ENCODE results near the gene SATB1. TPM values are rescaled to one million over a fixed set of nuclear protein-coding genes. Genes with fewer than 3 reads are reported as not detected.

The SATB1 gene
- total RNA-seq, 1 donor from 2014 or later: 46.1 TPM

DNA sequence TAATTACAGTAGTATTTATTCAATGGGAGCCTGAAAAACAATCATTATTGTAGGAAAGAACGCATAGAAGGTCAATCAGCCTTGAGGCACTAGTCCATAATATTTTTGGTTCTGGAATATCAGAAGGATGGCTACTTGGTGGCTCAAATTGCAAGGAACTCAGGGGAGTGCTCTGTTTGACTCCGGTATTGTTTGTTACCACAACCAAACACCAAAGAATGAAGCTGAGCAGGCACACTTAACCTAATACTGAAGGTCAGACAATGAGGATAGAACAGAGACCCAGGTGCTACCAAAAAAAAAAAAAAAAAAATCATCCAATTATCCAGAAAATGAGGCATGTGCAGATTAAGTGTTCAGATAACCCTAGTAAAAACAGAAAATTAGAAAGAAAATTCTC lies 11.1 kb upstream of the SATB1 start:
- ATAC-seq (no peak), DNase-seq (no peak)
- intact Hi-C loops (cut with micrococcal nuclease): no loop called here

GRCh38 chr3:18434711-18435110 lies 9.6 kb upstream of the SATB1 start:
- DNase-seq (no peak), ATAC-seq (no peak)
- intact Hi-C loops (cut with micrococcal nuclease): no loop called here

DNA sequence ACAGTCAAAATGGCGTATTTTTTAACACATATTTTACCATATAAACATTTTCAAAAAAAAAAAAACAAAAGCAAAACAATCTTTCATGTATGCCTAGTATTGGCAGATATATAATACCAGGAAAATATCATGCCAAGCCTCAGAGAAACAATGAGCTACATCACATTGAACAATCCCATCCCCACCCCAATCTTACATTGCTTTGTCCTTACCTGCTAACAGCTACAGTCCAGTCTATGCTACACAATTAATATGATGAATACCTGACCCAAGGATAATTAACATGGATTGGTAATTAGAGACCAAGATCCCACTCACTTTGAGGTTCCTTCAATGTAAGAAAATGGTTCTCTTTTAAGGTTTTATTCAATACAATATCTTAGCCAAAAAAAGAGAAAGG lies 7.6 kb upstream of the SATB1 start:
- intact Hi-C loops (cut with micrococcal nuclease): no loop called here
- DNase-seq: no peak

DNA sequence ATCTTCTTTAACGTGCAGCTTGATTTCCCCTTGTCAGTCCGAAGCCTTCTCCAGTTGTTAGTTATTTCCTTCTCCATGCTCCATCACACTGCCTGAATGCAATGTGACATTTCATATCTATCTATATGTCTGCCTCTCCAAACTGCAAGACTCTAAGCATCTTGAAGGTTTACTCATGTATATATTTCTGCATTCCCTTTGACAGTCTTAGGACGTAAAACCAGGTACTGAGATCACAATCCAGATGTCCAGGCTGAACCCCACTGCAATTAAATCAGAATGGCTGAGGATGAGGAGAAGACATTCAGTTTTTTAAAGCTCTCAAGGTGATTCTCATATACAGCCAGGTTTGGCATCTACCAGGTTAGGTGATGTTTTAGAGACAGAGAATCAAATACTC lies 6.1 kb upstream of the SATB1 start:
- ATAC-seq: no peak
- DNase-seq: no peak
- intact Hi-C loops (cut with micrococcal nuclease): no loop called here

More for the DNA sequence above, 7.6 kb upstream of the SATB1 start:
- ATAC-seq: no peak

GRCh38 chr3:18428991-18429745 lies 4.0 kb upstream of the SATB1 start:
- DNase-seq (no peak), ATAC-seq (no peak)
- intact Hi-C loops (cut with micrococcal nuclease): no loop called here

- no peak for ATAC-seq
- intact Hi-C loops (cut with micrococcal nuclease): no loop called here
- DNase-seq: no peak
Measured at GRCh38 chr3:18428036-18428435, 2.9 kb upstream of the SATB1 start.

DNA sequence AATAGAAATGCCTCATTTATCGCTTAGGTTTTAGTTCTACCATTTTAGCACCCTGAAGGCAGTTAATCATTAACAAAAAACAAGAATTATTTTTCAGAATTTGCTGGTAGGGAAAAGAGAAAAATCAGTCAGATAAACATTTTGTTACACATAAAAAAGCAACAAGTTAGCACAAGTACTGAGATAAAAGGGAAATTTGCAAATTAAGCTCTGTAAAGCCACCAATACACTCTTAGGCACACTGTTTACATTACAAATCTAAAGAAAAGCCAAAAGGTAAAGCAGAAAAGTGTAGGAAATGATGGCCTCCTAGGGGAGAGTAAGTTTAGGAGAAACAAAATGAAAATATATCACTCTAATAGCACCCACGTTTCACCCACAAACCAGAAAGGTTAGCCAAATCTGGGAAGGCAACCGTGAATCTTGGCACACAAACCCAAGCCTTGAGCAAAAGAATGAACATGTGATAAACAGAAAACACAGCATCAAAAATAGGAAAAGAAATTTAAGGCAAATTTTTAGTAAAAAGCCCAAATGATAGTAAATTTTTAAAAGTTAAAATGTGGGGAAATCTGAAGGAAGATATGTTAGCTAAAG lies 1.6 kb upstream of the SATB1 start:
- no peak for ATAC-seq
- DNase-seq: no peak
- intact Hi-C loops (cut with micrococcal nuclease): no loop called here

GRCh38 chr3:18425641-18426257 lies 610 bp upstream of the SATB1 start:
- ATAC-seq: peak; percentile 74
- intact Hi-C loops (cut with micrococcal nuclease): no loop called here
- peak; percentile 74 for DNase-seq

GRCh38 chr3:18424213-18424728 lies 868 bp downstream of the SATB1 start:
- intact Hi-C loops (cut with micrococcal nuclease): no loop called here
- DNase-seq (no peak), ATAC-seq (peak; percentile 35)

DNA sequence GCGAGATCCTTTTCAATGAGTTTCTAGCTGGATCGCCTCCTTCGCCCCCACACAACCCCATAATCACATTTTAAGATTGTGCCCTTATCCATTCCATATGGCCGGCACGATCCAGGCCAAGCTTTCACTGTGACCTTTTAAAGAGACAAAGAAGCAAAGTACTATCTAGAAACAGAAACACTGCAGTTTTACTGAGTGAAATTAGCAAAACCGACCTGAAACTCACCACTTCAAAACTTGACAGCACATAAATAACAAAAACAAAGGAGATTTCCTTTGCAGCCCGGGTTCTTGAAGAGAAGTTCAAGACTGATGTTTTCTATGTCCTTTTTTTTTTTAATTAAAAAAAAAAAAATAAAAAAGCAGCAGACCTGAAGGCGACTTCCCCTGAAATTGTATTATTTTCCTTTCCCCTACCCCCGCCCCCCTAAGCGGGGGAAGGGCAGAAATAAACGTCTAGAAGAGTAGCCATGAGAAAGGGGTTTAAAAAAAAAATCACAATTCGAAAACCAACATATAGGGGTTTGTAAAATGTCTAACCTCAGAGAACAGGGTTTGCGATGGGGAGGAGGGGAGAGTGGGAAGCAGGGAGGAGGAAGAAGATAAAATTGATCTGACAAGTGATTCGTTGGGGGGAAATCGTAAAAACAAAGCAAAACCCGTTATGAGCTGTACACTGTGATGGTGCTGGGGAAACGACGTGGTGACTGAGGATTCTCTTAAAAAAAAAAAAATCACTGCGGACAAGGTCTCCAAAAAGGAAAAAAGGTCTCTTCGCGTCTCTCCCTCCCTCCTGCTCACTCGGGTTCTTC lies 1.5 kb downstream of the SATB1 start:
- DNase-seq (peak; percentile 59), ATAC-seq (peak; percentile 34)

DNA sequence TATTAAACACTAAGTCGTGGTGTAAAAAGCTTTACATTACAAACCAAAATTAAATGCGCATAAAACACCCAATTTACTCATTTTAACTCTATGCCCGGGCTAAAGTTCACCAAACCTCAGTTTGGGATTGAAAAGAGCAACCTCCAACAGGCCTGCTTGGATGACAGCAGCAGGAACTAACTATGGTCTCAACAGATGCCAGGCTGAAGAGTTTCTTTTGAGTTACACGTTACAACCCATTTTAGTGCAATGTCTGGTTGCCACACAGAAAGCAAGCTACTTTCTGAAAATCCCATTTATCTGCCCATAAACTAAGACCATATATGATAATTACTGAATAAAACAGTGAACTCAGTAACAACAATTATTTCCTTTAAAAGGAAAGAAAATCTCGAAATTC lies 2.2 kb downstream of the SATB1 start:
- DNase-seq: no peak
- no peak for ATAC-seq
- intact Hi-C loops (cut with micrococcal nuclease): no loop called here

More for the DNA sequence above, 1.5 kb downstream of the SATB1 start:
- intact Hi-C loops (cut with micrococcal nuclease): no loop called here

DNA sequence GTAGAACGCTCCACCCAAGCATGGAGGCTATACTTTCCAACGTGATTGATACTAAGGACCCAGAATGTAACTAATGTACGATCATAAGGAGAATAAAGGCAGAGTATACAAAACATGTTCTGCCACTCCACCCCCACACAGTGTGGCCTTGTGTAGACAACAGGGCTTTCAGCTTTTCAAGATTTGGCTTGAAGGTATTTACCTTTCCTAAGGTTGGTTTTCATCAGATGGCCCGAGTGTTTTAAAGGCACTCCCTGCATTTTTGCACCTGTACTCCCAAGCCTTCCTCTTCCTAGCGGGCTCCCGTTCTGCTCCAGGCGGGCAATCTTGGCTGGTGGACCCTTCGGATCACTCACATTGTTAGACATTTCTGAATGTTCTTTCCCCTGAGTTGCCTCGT lies 4.6 kb downstream of the SATB1 start:
- ATAC-seq: no peak
- DNase-seq: no peak
- intact Hi-C loops (cut with micrococcal nuclease): no loop called here

DNA sequence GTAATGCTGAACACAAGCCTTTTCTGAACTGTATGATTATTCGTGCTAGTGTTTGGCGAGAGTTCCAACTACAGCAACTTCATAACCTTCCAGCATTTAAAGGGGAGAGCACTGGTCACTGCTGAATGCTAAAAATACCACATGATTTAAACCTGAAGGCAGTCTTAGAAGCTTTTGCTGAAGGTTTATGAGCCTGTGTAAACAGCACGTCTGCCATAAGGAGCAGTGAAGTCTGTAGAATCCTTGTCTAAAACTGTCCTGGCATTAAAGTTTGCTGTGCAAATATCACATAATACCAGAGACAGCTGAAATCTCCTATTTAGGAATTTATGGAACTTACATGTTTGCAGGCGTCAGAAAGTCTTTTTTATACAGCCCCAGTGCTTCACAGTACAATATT lies 5.9 kb downstream of the SATB1 start:
- DNase-seq: no peak
- intact Hi-C loops (cut with micrococcal nuclease): no loop called here
- ATAC-seq: peak; percentile 81

GRCh38 chr3:18417904-18418572 lies 7.1 kb downstream of the SATB1 start:
- intact Hi-C loops (cut with micrococcal nuclease): no loop called here
- DNase-seq (no peak), ATAC-seq (no peak)

DNA sequence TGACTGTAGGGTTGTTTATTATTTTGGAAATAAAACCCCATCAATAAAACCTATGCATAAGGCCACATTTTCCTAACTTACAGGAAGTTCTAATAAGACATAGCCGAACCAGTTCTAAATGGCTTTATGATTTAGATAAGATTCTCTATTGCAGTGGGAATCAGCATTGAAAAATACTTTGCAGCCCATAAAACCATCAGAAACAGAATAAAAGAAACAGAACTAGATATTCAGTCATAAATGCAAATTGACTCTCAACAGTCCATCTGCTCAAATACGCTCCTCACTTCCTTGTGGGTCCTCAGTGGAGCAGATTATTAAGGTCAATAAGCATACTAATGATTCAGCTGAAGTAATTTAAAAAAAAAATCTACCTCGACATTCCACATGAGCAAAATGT lies 8.8 kb downstream of the SATB1 start:
- intact Hi-C loops (cut with micrococcal nuclease): no loop called here
- DNase-seq (no peak), ATAC-seq (no peak)

DNA sequence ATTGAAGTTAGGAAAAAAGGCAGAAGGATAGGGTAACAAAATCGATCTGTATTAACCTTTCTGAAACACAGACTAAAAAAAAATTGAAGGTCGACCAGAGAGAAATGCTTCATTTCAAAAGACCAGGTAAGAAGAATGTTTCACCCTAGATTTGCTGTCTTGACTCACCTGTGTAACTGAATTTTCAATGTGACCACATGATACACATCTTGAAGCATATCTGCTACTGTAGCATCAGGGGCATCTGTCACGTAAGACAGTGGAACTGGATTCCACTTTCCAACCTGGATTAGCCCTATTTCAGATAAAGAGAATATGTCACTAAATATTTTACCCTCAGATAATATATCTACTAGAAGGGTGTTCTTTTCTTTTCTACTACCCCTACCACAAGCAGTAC lies 9.3 kb downstream of the SATB1 start:
- DNase-seq (no peak), ATAC-seq (no peak)
- intact Hi-C loops (cut with micrococcal nuclease): no loop called here

DNA sequence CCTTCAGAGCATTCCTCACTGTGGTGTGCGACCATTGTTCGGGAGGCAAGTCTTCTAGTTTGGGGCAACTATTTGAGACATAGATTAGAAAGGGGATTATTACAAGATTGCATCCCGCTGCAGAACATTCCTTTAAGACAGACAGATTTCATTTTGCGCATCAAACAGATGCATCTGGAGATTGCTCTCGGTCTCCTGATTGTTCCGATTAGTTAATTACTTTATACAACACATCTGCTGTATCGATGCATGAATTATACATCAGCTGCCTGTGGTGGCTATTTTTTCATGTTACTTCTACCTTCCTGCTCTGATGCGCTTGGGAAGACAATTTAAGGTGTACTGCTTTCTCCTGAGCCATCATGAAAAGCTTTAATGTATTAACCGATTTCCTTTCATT lies 10.0 kb downstream of the SATB1 start:
- ATAC-seq (no peak), DNase-seq (no peak)
- intact Hi-C loops (cut with micrococcal nuclease): no loop called here

- intact Hi-C loops (cut with micrococcal nuclease): no loop called here
- DNase-seq: no peak
- no peak for ATAC-seq
Measured at GRCh38 chr3:18412684-18413083, 12.5 kb downstream of the SATB1 start.

DNA sequence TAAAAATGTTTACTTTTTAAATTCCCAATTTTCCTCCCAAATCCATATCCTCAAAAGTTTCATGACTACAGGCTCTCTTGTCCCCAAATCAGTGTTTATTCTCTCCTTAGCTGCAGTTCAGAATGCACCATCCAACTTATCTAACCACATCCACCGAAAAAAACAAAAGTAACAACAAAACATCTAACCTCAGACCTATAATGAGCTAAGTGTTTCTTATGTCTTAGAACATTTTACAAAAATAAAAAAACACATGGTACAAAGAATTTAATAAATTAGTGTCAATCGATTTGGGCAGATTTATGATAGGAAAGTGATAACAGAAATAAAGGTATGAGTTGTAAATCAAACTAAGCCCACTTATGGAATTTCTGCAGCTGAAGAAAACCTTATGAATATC lies 13.6 kb downstream of the SATB1 start:
- intact Hi-C loops (cut with micrococcal nuclease): no loop called here
- no peak for ATAC-seq
- DNase-seq: no peak

Data from left ventricle myocardium superior (tissue), 1 donor.